Neural progenitor cell (in vitro differentiated cells): ENCODE results near the gene GPBAR1.

Experiments
- CTCF ChIP-seq: fragments of 200-600 bp; sonication (generic); IDR thresholded peaks from 2 replicates; pipeline ENCODE4 v1.5.1; 2017; ENCODE audit warnings: antibody characterized with exemption, mild to moderate bottlenecking
- EZH2 ChIP-seq: fragments of 200-600 bp; sonication (generic); IDR thresholded peaks from 2 replicates; pipeline ENCODE4 v1.6.1; 2017; ENCODE audit warnings: antibody characterized with exemption, mild to moderate bottlenecking, moderate library complexity

GRCh38 chr2:218264773-218265561, 4.2 kb downstream of the GPBAR1 start:
- TF ChIP-seq CTCF, result no peak
- TF ChIP-seq EZH2, result no peak
